Choroid plexus epithelial cell (primary cell): ENCODE results near the gene NGDN.

Source experiments
- DNase-seq: peaks from one replicate; pipeline ENCODE4 v3.0.0-alpha.2; 2010; ENCODE audit warnings: low read depth
- H3K4me3 ChIP-seq: 2 replicates; pipeline ENCODE4 v1.5.1; 2011; ENCODE audit warnings: low read depth, mild to moderate bottlenecking, control low read depth, low read length, moderate library complexity
- CTCF ChIP-seq: conservative IDR thresholded peaks from 2 replicates; pipeline ENCODE4 v1.5.1; 2011; ENCODE audit warnings: low read depth, mild to moderate bottlenecking, control low read depth, inconsistent platforms, low read length, moderate library complexity

The NGDN gene

GRCh38 chr14:23521785-23522640 is 52.5 kb downstream of the NGDN start:
- no peak for DNase-seq
- no peak for TF ChIP-seq CTCF
- no peak overlapping the region for H3K4me3 ChIP-seq

DNA sequence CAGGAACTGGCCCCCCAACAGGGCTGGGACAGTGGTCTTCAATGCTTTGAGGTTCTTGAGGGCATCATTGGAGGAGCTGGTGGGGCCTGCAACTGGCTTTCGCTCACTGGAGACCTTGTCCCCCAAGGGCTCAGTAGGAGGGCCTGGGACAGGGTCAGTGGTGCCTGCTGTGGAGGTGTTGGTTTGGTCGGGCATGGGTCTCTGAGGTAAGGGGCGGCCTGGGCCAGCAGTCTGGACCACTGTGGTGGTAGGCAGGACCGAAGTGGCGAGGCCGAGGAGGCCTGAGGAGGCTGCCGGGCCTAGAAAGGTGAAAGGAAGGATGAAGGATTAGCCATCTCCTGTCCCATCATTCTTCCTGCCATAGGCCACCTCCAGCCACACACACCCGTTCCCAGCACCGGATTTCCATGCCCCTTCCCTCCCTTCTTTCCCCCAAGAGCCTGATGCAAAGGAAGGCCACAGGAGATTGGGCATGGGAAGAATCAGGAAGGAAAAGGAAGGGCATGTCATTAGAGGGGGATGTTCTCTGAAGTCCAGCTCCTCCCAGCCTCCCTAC is 53.2 kb downstream of the NGDN start:
- no peak for DNase-seq
- H3K4me3 ChIP-seq = no peak overlapping the region
- TF ChIP-seq CTCF = no peak

GRCh38 chr14:23523229-23524016 is 53.9 kb downstream of the NGDN start:
- no peak overlapping the region for H3K4me3 ChIP-seq
- DNase-seq = peak; percentile 7
- no peak for TF ChIP-seq CTCF

GRCh38 chr14:23524954-23525353 is 55.5 kb downstream of the NGDN start:
- DNase-seq = no peak
- TF ChIP-seq CTCF = no peak
- no peak overlapping the region for H3K4me3 ChIP-seq

GRCh38 chr14:23525611-23526010 is 56.1 kb downstream of the NGDN start:
- no peak overlapping the region for H3K4me3 ChIP-seq
- DNase-seq = no peak

More at GRCh38 chr14:23525611-23526010, 56.1 kb downstream of the NGDN start:
- TF ChIP-seq CTCF = no peak
